ENCODE data around the gene NR4A3. TPM values are rescaled to one million over a fixed set of nuclear protein-coding genes. Genes with fewer than 3 reads are reported as not detected.
A peak's percentile ranks its signal among the peaks of the same experiment; 100 is the strongest.

The NR4A3 gene
- total RNA-seq (2021; ENCODE audit: unreplicated experiment) (0.86 TPM), Bru-seq, nascent RNA (percentile 49 among the genes with signal in this experiment), BruChase-seq, experiment 1, labeled RNA remaining after a 6-hour chase (percentile 34 among the genes with signal in this experiment), BruChase-seq, experiment 2, labeled RNA remaining after a 2-hour chase (percentile 35 among the genes with signal in this experiment)
- polyA plus RNA-seq (2012) = 0.40 and 1.8 TPM in 2 replicates
- long read RNA-seq = 0 reads

DNA sequence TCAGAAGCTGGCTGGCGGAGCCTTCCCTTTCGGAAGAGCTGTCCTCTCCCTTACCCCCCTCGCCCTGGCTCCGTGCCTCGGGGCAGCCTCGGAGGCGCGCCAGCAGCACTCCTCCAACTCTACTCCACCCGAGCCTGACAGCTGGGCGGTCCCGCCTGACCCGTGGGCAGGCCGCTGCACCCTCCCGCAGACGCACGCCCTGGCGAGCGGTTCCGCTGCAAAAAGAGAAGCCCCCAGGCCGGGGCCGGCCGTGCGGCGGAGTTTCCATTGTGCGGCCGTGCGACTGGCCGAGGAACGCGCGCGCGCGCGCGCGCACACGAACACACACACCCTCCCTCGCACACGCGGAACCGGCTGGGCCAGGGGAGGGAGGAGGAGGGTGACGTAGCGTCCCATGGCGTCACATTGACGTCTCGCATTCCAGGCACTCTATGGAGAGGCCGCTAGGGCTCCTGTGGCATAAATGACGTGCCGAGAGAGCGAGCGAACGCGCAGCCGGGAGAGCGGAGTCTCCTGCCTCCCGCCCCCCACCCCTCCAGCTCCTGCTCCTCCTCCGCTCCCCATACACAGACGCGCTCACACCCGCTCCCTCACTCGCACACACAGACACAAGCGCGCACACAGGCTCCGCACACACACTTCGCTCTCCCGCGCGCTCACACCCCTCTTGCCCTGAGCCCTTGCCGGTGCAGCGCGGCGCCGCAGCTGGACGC, at the start of gene NR4A3:
TSS of gene NR4A3 (plus strand) at position 490 of the 713 bp plus-strand sequence. CDS start 6,158 bp downstream, outside the sequence.
- Histone ChIP-seq H3K79me2 (ENCODE audit: insufficient read depth, low read length) (peaks cover 11% of the 10 kb centered on the region), H3K9me2 (ENCODE audit: insufficient read depth) (no peaks in the 10 kb centered on the region), H3K4me1 (ENCODE audit: control insufficient read depth in 1 of 2, insufficient read depth in 2 of 2, low read length in 2 of 2) (peaks cover 6 to 37% of the 10 kb centered on the region in 2 experiments), H3K9ac (ENCODE audit: low read length) (peak within 1 kb of the TSS; percentile 75), H3K4me2 (ENCODE audit: low read length) (peak within 1 kb of the TSS; percentile 99), H2AFZ (ENCODE audit: low read depth, low read length, poor library complexity, severe bottlenecking) (peak within 1 kb of the TSS; percentile 69), H3K9me3 (ENCODE audit: control insufficient read depth in 1 of 2, insufficient read depth in 1 of 2, low read depth in 1 of 2, low read length in 2 of 2) (no peaks in the 10 kb centered on the region), H3K4me3 (replicated peaks in 1 of 2; ENCODE audit: low read depth in 1 of 2, low read length in 2 of 2) (peak within 1 kb of the TSS; percentile 83 to 84), H3K36me3 (ENCODE audit: control insufficient read depth in 1 of 2, insufficient read depth in 2 of 2, low read length in 2 of 2) (no peaks in the 10 kb centered on the region), H3K27me3 (ENCODE audit: insufficient read depth, low read length) (no peaks in the 10 kb centered on the region), H4K20me1 (ENCODE audit: insufficient read depth) (no peaks in the 10 kb centered on the region), H3K27ac (ENCODE audit: low read depth, low read length) (peak within 1 kb of the TSS; percentile 17)
- DNase-seq (ENCODE audit: low read depth, low spot score) (peak; percentile 96), ATAC-seq (peak; percentile 65)
- TF ChIP-seq ZNF274 (IDR thresholded peaks at IDR 0.05; ENCODE audit: low read depth, low read length) (no peak), POLR2A (IDR thresholded peaks at IDR 0.05; ENCODE audit: borderline replicate concordance, extremely low read depth, insufficient read depth, insufficient read length) (no peak), TCF7L2 (IDR thresholded peaks at IDR 0.05; ENCODE audit: borderline replicate concordance, extremely low read depth, insufficient read depth, insufficient read length) (peak; percentile 67), JUND (IDR thresholded peaks at IDR 0.05) (no peak), POLR2AphosphoS5 (IDR thresholded peaks at IDR 0.05; ENCODE audit: low read depth, low read length) (peak; percentile 71)
- ChIA-PET POLR2A (interaction anchor here (0.6 to 0.7 kb wide), 2 partner anchors 21 to 84 kb away, joined by 3 read pairs; no protein-coding TSS in a partner anchor), RAD21 (ENCODE audit: low non-redundant PET in 1 of 2, low total read pairs in 2 of 2, uncharacterized antibody in 2 of 2, unreplicated experiment in 2 of 2) (no interaction called here), CTCF (interaction anchor here (0.6 kb wide), 1 partner anchor 399 kb away, joined by 3 read pairs; no protein-coding TSS in a partner anchor)
- intact Hi-C loops (cut with micrococcal nuclease) = loop anchor here (2.0 to 10.0 kb wide), 3 partner anchors 85 to 276 kb away; partner anchors contain the start of genes ERP44, INVS and STX17
- BruUV-seq (replicated peaks) = no TSS peak

GRCh38 chr9:99773468-99774138, 48.1 kb upstream of the NR4A3 start:
- no peak overlapping the region for H3K4me2 ChIP-seq (ENCODE audit: low read length)
- peaks cover 0 to 9% of the 10 kb centered on the region in 2 experiments; a peak in 2 of 4 replicates for H3K4me1 ChIP-seq (ENCODE audit: control insufficient read depth in 1 of 2, insufficient read depth in 2 of 2, low read length in 2 of 2)
- no peak overlapping the region for H3K9ac ChIP-seq (ENCODE audit: low read length)
- RAD21 ChIA-PET (ENCODE audit: low non-redundant PET in 1 of 2, low total read pairs in 2 of 2, uncharacterized antibody in 2 of 2, unreplicated experiment in 2 of 2) = interaction anchor here in 1 of 2 experiments (0.7 kb wide), 1 partner anchor 35 kb away, joined by 3 read pairs; no protein-coding TSS in a partner anchor
- POLR2A ChIA-PET = no interaction called here
- DNase-seq (ENCODE audit: low read depth, low spot score) (no peak), ATAC-seq (no peak)
- H3K36me3 ChIP-seq (ENCODE audit: control insufficient read depth in 1 of 2, insufficient read depth in 2 of 2, low read length in 2 of 2) = no peaks in the 10 kb centered on the region
- no peak overlapping the region for H3K27ac ChIP-seq (ENCODE audit: low read depth, low read length)
- no peaks in the 10 kb centered on the region for H4K20me1 ChIP-seq (ENCODE audit: insufficient read depth)
- intact Hi-C loops (cut with micrococcal nuclease) = no loop called here
- no TSS peak for BruUV-seq (replicated peaks)
- H3K9me3 ChIP-seq (ENCODE audit: control insufficient read depth in 1 of 2, insufficient read depth in 1 of 2, low read depth in 1 of 2, low read length in 2 of 2) = no peaks in the 10 kb centered on the region
- CTCF ChIA-PET = no interaction called here
- no peak overlapping the region for H2AFZ ChIP-seq (ENCODE audit: low read depth, low read length, poor library complexity, severe bottlenecking)
- no peaks in the 10 kb centered on the region for H3K27me3 ChIP-seq (ENCODE audit: insufficient read depth, low read length)
- no peaks in the 10 kb centered on the region for H3K9me2 ChIP-seq (ENCODE audit: insufficient read depth)
- no peaks in the 10 kb centered on the region for H3K79me2 ChIP-seq (ENCODE audit: insufficient read depth, low read length)
- H3K4me3 ChIP-seq (replicated peaks in 1 of 2; ENCODE audit: low read depth in 1 of 2, low read length in 2 of 2) = no peak overlapping the region
- TF ChIP-seq ATF3 (IDR thresholded peaks at IDR 0.05) (no peak), RAD21 (IDR thresholded peaks at IDR 0.05; ENCODE audit: low read depth) (no peak), EZH2 (IDR thresholded peaks at IDR 0.05) (no peak), MAX (IDR thresholded peaks at IDR 0.05) (no peak), SP1 (IDR thresholded peaks at IDR 0.05; ENCODE audit: low read depth) (no peak), CEBPB (IDR thresholded peaks at IDR 0.05; ENCODE audit: low read depth) (no peak), CTCF (IDR thresholded peaks at IDR 0.05 in 2 of 3, conservative IDR thresholded peaks at IDR 0.05 in 1 of 3; ENCODE audit: borderline replicate concordance in 1 of 3, insufficient read depth in 1 of 3, low read depth in 2 of 3, low read length in 2 of 3) (no peak), POLR2A (IDR thresholded peaks at IDR 0.05; ENCODE audit: borderline replicate concordance, extremely low read depth, insufficient read depth, insufficient read length) (no peak), ELF1 (IDR thresholded peaks at IDR 0.05; ENCODE audit: borderline replicate concordance, low read depth) (no peak), CBX3 (IDR thresholded peaks at IDR 0.05; ENCODE audit: low read depth) (no peak)

Data from HCT116 (cell line).